GM21515 (cell line): Measurements from ENCODE around the gene SERAC1.
"Not testable (repeated sequence)": the region's sequence is repeated elsewhere in the genome, so short reads cannot be mapped to it uniquely, and the experiment has no call there.

Experiments
- ATAC-seq: cut with Tn5 transposase; IDR thresholded peaks from one replicate; pipeline ENCODE4 v1.9.1; 2021; ENCODE audit not compliant: unreplicated experiment

Gene SERAC1

DNA sequence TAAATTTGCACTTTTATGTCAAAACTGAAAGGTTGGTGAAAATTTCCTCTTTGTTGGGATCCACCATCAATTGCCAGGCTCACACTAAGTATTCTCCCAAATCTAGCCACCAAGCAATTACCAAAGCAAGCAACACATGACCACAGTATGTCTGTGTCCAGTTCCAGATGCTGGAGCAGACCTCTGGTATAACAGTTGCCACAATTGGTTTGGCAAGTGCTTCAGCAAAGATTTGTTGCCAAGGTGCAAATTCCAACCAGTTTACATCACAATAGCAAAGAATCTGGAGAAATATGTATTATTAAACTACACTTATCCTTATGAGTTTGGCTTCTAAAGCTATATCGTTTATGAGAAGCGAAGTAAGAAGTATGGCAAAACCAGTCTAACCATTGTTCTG is 6.5 kb upstream of the SERAC1 start:
- ATAC-seq: no peak

DNA sequence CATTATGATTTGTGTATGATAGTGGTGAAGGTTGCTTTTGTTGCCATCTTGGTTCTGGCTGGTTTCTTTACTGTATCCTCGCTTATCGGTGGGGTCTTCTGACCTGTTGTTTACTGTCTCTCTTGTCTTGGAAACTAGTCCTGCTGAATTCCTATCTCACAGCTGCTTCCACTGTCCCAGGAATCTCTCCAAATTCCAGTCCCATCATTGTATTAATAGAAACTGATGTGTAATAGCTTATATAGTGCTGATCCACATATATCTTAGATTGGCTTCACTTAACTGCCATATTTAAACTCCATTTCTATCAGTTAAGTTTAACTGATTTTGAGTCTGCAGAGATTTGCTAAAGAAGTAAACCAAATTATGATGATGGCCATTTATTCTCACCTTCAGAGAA is 6.0 kb upstream of the SERAC1 start:
- no peak for ATAC-seq

DNA sequence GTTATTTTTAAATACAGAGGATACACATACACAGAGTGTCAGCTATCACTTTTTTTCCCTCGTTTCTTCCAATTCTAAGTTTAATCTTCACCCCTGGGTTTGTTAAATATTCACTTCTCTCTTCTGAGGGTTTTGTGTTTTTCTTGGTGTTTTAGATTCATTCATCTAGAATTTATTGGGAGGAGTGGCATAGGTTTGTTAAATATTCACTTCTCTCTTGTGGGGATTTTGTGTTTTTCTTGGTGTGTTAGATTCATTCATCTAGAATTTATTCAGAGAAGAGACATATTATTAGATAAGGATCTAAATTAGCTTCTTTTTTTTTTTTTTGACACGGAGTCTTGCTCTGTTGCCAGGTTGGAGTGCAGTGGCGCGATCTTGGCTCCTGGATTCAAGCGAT is 3.9 kb upstream of the SERAC1 start:
- no peak for ATAC-seq

- ATAC-seq: no peak
These were observed 2.6 kb upstream of the SERAC1 start for GRCh38 chr6:158170656-158171081.

DNA sequence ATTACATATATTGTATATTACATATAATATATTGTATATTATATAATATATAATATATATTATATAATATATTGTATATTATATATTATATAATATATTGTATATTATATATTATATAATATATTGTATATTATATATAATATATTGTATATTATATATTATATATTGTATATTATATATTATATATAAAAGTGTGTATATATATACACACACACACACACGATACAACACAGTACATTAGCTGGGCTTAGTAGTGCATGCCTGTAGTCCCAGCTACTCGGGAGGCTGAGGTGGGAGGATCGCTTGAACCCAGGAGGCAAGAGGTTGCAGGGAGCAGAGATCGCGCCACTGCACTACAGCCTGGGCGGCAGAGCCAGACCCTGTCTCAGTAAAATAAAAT is 1.6 kb upstream of the SERAC1 start:
- ATAC-seq: not testable (repeated sequence)

GRCh38 chr6:158165919-158166416 is 2.1 kb downstream of the SERAC1 start:
- no peak for ATAC-seq

GRCh38 chr6:158164579-158165170 is 3.4 kb downstream of the SERAC1 start:
- no peak for ATAC-seq

DNA sequence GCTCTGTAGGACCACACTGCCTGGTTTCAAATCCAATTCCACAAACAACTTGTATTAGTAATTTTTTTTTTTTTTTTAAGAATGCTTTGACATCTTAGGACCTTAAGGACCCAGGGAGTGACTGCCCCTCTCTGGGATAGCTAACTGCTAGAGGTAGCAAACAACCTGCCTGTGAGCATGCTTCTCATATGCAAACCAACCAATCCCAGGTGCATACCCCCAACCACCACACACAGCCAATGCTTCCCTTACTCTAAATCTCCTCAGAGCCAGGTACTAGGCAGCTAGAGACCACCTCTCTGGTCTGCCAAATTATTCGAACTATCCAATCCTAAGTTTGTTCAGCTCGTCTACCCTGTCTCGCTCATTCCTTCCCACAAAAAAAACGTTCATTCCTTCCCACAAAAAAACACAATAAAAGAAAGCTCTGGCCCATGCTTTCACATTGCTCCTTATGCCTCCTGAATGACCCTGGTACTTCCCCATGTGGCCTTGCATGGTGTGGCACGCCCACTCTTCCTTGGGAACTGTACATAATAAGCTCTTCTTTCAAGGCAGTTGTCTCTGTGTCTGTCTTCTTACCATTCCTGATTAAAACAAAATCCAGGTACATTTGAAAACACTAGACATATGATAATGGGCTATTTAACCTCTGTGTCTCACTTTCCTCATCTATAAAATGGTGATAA is 6.4 kb downstream of the SERAC1 start:
- ATAC-seq: no peak

DNA sequence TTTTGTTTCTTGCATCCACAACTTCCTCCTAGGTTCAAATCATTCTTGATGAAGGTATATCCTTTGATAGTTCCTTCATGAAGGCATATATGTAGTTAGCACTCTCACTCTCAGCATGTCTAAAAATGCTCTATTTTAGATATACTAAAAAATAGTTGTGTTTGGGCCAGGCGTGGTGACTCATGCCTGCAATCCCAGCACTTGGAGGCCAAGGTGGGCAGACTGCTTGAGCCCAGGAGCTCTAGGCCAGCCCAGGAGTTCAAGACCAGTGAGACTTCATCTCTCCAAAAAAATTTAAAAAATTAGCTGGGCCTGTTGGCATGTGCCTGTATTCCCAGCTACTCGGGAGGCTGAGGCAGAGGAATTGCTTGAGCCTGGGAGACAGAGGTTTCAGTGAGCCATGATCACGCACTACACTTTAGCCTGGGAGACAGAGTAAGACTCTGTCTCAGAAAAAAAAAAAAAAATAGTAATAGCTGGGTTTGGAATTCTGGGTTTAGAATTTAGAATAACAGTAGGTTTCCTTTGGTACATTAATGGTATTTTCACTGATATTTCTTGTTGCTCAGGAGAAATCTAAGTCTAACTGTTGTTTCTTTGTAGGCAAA is 7.0 kb downstream of the SERAC1 start:
- ATAC-seq: no peak

- ATAC-seq: no peak
These were observed 9.3 kb downstream of the SERAC1 start for GRCh38 chr6:158158748-158159147.

DNA sequence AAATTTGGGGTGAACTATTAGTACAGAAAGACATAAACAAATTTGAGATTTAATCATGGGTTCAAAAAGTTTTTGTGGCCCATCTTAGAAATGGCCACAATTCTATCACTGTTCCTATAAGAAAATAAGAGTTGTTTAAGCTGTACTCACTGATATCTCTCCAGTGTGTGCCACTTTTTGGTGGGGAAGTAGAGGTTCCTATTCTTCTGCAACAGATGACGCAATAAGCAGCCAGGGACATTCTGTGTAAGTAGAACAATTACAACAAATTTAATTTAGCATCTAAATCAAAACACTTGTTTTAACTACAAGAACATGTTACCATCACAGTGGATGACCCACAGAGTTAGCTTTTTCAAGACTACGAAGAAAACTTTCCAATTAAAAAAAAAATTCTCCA is 9.9 kb downstream of the SERAC1 start:
- ATAC-seq: no peak

GRCh38 chr6:158157064-158157764 is 10.8 kb downstream of the SERAC1 start:
- no peak for ATAC-seq

DNA sequence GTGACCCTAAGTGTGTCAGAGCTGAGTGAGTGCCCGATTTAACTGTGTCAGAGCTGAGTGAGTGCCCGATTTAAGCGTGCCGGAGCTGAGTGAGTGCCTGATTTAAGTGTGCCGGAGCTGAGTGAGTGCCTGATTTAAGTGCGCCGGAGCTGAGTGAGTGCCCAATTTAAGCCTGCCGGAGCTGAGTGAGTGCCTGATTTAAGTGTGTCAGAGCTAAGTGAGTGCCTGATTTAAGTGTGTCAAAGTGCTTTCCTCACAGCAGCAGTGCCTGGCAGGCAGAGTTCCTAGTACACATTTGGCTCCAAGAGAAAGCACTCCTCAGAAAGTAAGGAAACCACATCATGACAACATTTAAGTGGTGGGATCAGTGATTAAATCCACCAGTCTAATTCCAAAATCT is 13.2 kb downstream of the SERAC1 start:
- no peak for ATAC-seq

DNA sequence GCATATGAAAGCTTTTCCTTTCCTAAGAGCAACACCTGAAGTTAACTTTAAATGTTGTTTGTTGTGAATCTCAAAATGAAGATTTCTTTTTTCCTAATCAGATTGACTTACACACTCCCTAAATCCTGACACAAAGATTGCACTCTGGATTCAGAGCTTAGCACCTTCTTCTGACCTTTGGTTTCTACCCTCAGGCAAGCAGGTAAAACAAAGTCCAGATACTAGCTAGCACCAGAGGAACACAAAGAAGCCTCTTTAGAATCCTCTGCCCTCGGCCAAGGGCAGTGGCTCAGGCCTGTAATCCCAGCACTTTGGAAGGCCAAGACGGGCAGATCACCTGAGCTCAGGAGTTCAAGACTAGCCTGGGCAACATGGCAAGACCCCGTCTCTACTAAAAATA is 14.5 kb downstream of the SERAC1 start:
- ATAC-seq: no peak

GRCh38 chr6:158152659-158153058 is 15.4 kb downstream of the SERAC1 start:
- no peak for ATAC-seq

GRCh38 chr6:158152025-158152424 is 16.0 kb downstream of the SERAC1 start:
- not testable (repeated sequence) for ATAC-seq

GRCh38 chr6:158150701-158151100 is 17.4 kb downstream of the SERAC1 start:
- ATAC-seq: no peak

- no peak for ATAC-seq
These were observed 18.4 kb downstream of the SERAC1 start for GRCh38 chr6:158149641-158150040.

DNA sequence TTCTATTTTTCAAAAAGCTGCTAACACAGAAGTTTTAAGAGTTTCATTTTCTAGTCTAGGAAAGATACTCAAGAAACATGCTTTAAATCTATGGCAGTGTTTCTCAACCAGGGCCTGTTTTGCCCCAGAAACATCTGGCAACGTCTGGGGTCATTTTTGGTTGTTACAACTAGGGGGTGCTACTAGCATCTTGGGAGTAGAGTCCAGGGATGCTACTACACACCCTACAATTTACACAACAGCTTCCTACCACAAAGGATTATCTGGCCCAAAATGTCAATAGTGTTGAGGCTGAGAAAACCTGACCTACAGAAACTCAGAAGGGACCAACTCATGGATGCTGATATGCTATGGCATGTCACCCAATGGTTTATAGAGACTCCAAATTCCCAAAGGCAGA is 24.4 kb downstream of the SERAC1 start:
- no peak for ATAC-seq

- ATAC-seq: no peak
These were observed 25.3 kb downstream of the SERAC1 start for GRCh38 chr6:158142789-158143188.

DNA sequence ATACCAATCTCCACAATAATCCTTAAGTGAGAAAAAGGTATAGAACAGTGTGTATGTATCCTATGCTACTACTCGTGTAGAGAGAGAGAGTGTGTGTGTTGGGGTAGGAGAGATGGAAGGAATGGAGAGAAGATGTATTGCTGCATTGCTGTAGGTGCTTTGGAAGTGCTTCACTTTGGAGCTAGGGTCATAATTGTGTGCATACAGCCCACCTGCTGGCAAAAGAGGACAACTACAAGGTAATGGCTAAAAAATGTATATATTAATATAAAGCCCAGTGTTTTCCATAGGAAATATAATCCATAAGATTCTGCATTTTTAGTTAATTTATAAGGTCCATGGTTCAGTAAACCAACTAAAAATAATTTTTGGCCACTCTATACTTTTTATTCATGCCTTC is 36.1 kb downstream of the SERAC1 start:
- no peak for ATAC-seq

DNA sequence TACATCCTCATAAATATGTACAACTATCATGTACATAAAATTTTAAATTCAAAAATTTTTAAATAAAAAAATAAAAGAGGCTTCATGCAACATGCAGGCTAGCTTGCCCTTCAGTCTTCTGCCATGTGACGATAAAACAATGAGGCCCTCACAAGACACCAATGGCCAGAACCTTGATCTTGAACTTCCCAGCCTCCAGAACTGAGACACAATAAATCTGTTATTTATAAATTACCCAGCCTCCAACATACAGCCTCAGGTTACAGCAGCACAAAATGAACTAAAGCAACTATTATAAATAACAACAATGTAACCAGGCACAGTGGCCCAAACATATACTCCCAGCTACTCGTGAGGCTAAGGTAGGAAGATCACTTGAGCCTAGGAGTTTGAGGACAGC is 42.8 kb downstream of the SERAC1 start:
- ATAC-seq: no peak
